Measurements from ENCODE around the gene CHKB.

- TF ChIP-seq, protein P1, sequence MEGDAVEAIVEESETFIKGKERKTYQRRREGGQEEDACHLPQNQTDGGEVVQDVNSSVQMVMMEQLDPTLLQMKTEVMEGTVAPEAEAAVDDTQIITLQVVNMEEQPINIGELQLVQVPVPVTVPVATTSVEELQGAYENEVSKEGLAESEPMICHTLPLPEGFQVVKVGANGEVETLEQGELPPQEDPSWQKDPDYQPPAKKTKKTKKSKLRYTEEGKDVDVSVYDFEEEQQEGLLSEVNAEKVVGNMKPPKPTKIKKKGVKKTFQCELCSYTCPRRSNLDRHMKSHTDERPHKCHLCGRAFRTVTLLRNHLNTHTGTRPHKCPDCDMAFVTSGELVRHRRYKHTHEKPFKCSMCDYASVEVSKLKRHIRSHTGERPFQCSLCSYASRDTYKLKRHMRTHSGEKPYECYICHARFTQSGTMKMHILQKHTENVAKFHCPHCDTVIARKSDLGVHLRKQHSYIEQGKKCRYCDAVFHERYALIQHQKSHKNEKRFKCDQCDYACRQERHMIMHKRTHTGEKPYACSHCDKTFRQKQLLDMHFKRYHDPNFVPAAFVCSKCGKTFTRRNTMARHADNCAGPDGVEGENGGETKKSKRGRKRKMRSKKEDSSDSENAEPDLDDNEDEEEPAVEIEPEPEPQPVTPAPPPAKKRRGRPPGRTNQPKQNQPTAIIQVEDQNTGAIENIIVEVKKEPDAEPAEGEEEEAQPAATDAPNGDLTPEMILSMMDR (IDR thresholded peaks at IDR 0.05; ENCODE audit: insufficient read depth, low read depth, low read length), result no peak
- no peak for TF ChIP-seq EZH2 (IDR thresholded peaks at IDR 0.05; ENCODE audit: insufficient read depth, low read length)
These were observed 30.8 kb upstream of the CHKB start for GRCh38 chr22:50613291-50613981.
